BLaER1 treated with 17β-estradiol and CSF1 and Interleukin-3, amounts not matched to agents 10 nM and 100 nM (cell line): ENCODE results near the gene RHOF.

Experiments used
- H3K27ac ChIP-seq, 11 experiments: shearing (Covaris generic); formaldehyde crosslinking; 2 replicates each; pipeline ENCODE4 v1.8.1; 2022
- H3K27me3 ChIP-seq, 11 experiments: shearing (Covaris generic); formaldehyde crosslinking; 2 replicates each; pipeline ENCODE4 v1.8.1; 2022
- H3K36me3 ChIP-seq, 11 experiments: shearing (Covaris generic); formaldehyde crosslinking; 2 replicates each; pipeline ENCODE4 v1.8.1; 2022
- H3K4me1 ChIP-seq, 10 experiments: shearing (Covaris generic); formaldehyde crosslinking; 2 replicates each; pipeline ENCODE4 v1.8.1; 2022
- H3K4me2 ChIP-seq, 11 experiments: shearing (Covaris generic); formaldehyde crosslinking; 2 replicates each; pipeline ENCODE4 v1.8.1; 2022
- H3K4me3 ChIP-seq, 10 experiments: shearing (Covaris generic); formaldehyde crosslinking; 2 replicates each; pipeline ENCODE4 v1.8.1; 2022
- H3K9ac ChIP-seq, 11 experiments: shearing (Covaris generic); formaldehyde crosslinking; 2 replicates each; pipeline ENCODE4 v1.8.1; 2022
- H3K9me3 ChIP-seq, 11 experiments: shearing (Covaris generic); formaldehyde crosslinking; replicated peaks in 1 of 11; 2 replicates each; pipeline ENCODE4 v1.8.1; 2022
- H4K20me1 ChIP-seq, 11 experiments: shearing (Covaris generic); formaldehyde crosslinking; 2 replicates each; pipeline ENCODE4 v1.8.1; 2022
- Cebpa-rat ChIP-seq, 11 experiments: shearing (Covaris generic); IDR thresholded peaks; 2 replicates each; pipeline ENCODE4 v1.8.1; 2022

RHOF gene

GRCh38 chr12:121793440-121793837 lies at the start of gene RHOF:
RHOF (minus strand) TSS chr12:121793688; CDS start chr12:121793633, 55 bp downstream.
- peaks cover 83 to 100% (median 90%) of the 10 kb centered on the region in 10 experiments for H3K4me1 ChIP-seq
- H3K4me3 ChIP-seq, result peak within 1 kb of the TSS; percentile 72 to 93 (median 84)
- peak within 1 kb of the TSS; percentile 82 to 100 (median 95) for H3K4me2 ChIP-seq
- no peaks in the 10 kb centered on the region for H3K27me3 ChIP-seq
- peak within 1 kb of the TSS; percentile 67 to 99 (median 93) for H3K27ac ChIP-seq
- no peak for TF ChIP-seq Cebpa-rat (IDR thresholded peaks at IDR 0.05)
- no peaks in the 10 kb centered on the region for H3K9me3 ChIP-seq
- peak within 1 kb of the TSS; percentile 80 to 100 (median 88) for H3K9ac ChIP-seq
- peaks cover 12 to 33% (median 27%) of the 10 kb centered on the region in 11 experiments; a peak in 18 of 22 replicates for H3K36me3 ChIP-seq
- peaks cover 33 to 54% (median 40%) of the 10 kb centered on the region in 11 experiments for H4K20me1 ChIP-seq

DNA sequence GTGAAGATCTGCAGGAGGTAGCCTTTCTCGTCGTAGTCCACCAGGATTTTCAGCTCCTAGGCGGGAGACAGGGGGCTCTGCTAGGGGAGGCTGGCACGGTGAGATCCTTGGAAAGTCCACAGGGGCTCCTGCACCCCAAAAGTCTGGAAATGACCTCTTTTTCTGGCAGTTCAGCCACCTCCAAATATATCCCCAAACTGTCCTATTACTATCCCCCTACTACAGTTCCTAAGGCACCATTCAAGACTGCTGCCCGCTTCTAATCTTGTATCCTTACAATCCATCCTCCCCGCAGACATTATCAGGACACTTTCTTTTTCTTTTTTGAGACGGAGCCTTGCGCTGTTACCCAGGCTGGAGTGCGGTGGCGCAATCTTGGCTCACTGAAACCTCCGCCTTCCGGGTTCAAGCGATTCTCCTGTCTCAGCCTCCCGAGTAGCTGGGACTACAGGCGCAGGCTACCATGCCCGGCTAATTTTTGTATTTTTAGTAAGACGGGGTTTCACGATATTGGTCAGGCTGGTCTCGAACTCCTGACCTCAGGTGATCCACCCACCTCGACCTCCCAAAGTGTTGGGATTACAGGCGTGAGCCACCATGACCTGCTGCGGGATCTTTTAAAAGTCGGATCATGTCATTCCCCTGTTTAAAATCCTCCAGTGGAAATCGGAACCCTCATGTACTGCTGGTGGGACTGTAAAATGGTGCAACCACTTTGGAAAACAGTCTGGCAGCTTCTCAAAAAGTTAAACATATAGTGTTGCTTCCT lies 46.7 kb upstream of the RHOF start:
- H3K4me1 ChIP-seq, result peaks cover 6 to 16% (median 11%) of the 10 kb centered on the region in 10 experiments
- TF ChIP-seq Cebpa-rat (IDR thresholded peaks at IDR 0.05), result no peak
- H3K36me3 ChIP-seq, result no peaks in the 10 kb centered on the region
- H3K9me3 ChIP-seq, result no peaks in the 10 kb centered on the region
- H3K4me3 ChIP-seq, result peak overlapping the region; percentile 60 to 74 (median 66)
- peak overlapping the region in 10 of 11 experiments; percentile 1 to 76 (median 64); a peak in 17 of 22 replicates for H3K27ac ChIP-seq
- H3K4me2 ChIP-seq, result peak overlapping the region; percentile 84 to 99 (median 94)
- H3K27me3 ChIP-seq, result no peaks in the 10 kb centered on the region
- no peaks in the 10 kb centered on the region for H4K20me1 ChIP-seq
- H3K9ac ChIP-seq, result peak overlapping the region; percentile 69 to 81 (median 77)

- peak overlapping the region in 10 of 11 experiments; percentile 1 to 76 (median 64); a peak in 17 of 22 replicates for H3K27ac ChIP-seq
- peak overlapping the region; percentile 69 to 81 (median 77) for H3K9ac ChIP-seq
- H3K9me3 ChIP-seq, result no peaks in the 10 kb centered on the region
- H3K4me2 ChIP-seq, result peak overlapping the region; percentile 89 to 99 (median 94)
- peaks cover 6 to 16% (median 11%) of the 10 kb centered on the region in 10 experiments for H3K4me1 ChIP-seq
- H3K4me3 ChIP-seq, result peak overlapping the region; percentile 60 to 74 (median 66)
- no peaks in the 10 kb centered on the region for H3K36me3 ChIP-seq
- TF ChIP-seq Cebpa-rat (IDR thresholded peaks at IDR 0.05), result no peak
- no peaks in the 10 kb centered on the region for H3K27me3 ChIP-seq
- H4K20me1 ChIP-seq, result no peaks in the 10 kb centered on the region
These were observed 45.9 kb upstream of the RHOF start for GRCh38 chr12:121839106-121839992.

- Histone ChIP-seq H3K4me3 (no peak overlapping the region), H3K27me3 (no peaks in the 10 kb centered on the region), H3K36me3 (0 out of 22 replicates have a peak, but pooled peaks cover 0 to 7% (median 0%) of the 10 kb centered on the region in 11 experiments), H4K20me1 (no peaks in the 10 kb centered on the region; a peak in 1 of 22 replicates), H3K9ac (no peak overlapping the region), H3K27ac (no peak overlapping the region), H3K9me3 (no peaks in the 10 kb centered on the region), H3K4me1 (peaks cover 6 to 16% (median 11%) of the 10 kb centered on the region in 10 experiments), H3K4me2 (no peak overlapping the region)
- TF ChIP-seq Cebpa-rat (IDR thresholded peaks at IDR 0.05), result no peak
These were observed 44.6 kb upstream of the RHOF start for GRCh38 chr12:121838126-121838525.

GRCh38 chr12:121837680-121838079 lies 44.2 kb upstream of the RHOF start:
- H3K4me1 ChIP-seq, result peaks cover 6 to 16% (median 11%) of the 10 kb centered on the region in 10 experiments
- peaks cover 0 to 10% (median 2%) of the 10 kb centered on the region in 11 experiments; a peak in 7 of 22 replicates for H3K36me3 ChIP-seq
- H3K9ac ChIP-seq, result no peak overlapping the region
- no peaks in the 10 kb centered on the region for H3K9me3 ChIP-seq
- no peak overlapping the region for H3K4me2 ChIP-seq
- no peaks in the 10 kb centered on the region; a peak in 1 of 22 replicates for H4K20me1 ChIP-seq
- no peaks in the 10 kb centered on the region for H3K27me3 ChIP-seq
- no peak overlapping the region for H3K4me3 ChIP-seq
- H3K27ac ChIP-seq, result no peak overlapping the region
- TF ChIP-seq Cebpa-rat (IDR thresholded peaks at IDR 0.05), result no peak

DNA sequence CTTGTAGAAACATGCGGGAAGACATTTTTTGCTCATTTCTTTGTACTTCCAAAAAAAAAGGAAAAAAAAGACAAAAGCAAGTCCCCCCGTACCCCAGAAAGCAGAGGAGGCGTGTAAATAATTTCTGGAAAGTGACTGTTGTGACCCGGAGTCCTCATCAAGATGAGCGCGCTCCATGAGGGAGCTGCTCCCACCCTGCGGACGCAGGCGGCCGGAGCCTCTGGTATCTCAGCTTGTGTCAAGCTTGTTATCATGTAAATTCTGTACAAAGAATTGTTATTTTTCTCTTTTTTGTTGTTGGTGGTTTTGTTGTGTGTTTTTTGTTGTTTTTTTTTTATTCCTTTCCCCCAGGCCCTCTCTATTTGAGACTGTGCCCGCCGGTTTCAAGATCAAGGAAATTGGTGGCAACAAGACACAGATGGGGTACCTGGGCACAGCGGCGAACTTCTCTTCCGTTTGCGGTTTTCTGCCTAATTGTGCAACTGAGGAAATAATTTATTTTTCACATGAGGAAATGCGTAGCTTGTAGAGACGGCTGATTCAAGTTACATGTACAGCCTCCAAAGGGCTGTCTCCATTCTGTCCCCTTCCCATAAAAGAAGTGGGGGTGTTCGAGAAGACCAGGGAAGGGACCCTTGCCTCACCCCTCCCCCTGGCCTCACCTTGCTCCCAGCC lies 38.2 kb upstream of the RHOF start:
- Histone ChIP-seq H3K27me3 (no peaks in the 10 kb centered on the region), H3K27ac (no peak overlapping the region), H3K36me3 (peaks cover 59 to 70% (median 62%) of the 10 kb centered on the region in 11 experiments), H3K9ac (no peak overlapping the region; a peak in 1 of 22 replicates), H3K4me1 (no peaks in the 10 kb centered on the region), H3K4me3 (no peak overlapping the region), H4K20me1 (peaks cover 5 to 44% (median 27%) of the 10 kb centered on the region in 11 experiments; a peak in 18 of 22 replicates), H3K9me3 (no peaks in the 10 kb centered on the region), H3K4me2 (no peak overlapping the region)
- TF ChIP-seq Cebpa-rat (IDR thresholded peaks at IDR 0.05), result no peak

DNA sequence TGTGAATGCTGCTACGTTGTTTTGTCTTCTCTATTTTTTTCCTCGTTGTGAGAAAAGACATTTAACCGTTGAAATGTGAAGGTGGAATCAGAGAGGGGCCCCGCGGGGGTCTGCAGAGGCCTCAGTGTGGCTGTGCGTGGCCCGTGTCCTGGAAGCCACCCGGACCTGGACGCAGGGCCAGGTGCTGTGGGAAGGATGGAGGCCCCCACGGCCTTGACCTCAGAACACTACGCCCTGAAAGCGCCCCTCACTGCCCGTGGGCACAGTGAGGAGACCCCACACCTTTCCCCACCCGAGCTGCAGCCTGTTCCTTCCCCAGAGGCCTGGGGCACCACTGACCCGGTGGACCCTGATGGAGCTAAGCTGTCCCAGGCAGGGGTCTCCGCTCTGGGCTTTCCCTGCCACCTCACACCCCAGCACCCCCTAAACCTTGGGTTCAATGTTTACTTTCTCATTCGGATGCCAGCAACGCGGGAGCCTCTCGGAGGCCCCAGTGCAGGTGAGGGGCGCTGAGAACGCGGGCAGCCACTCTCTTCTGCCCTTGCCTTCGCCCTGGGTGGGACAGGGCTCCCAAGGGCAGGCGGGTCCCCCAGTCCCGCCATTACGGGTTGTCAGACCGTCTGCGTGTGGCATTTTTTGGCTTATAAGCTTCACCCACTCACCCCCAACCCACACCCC lies 37.2 kb upstream of the RHOF start:
- no peak for TF ChIP-seq Cebpa-rat (IDR thresholded peaks at IDR 0.05)
- H3K9ac ChIP-seq, result 0 out of 22 replicates have a peak overlapping the region, but pooled peaks of 1 of the 11 experiments have one; percentile 9
- no peaks in the 10 kb centered on the region for H3K4me1 ChIP-seq
- no peak overlapping the region for H3K4me3 ChIP-seq
- H4K20me1 ChIP-seq, result peaks cover 5 to 52% (median 32%) of the 10 kb centered on the region in 11 experiments; a peak in 18 of 22 replicates
- no peak overlapping the region for H3K4me2 ChIP-seq
- H3K36me3 ChIP-seq, result peaks cover 67 to 79% (median 69%) of the 10 kb centered on the region in 11 experiments
- no peaks in the 10 kb centered on the region for H3K9me3 ChIP-seq
- no peaks in the 10 kb centered on the region for H3K27me3 ChIP-seq
- no peak overlapping the region for H3K27ac ChIP-seq

DNA sequence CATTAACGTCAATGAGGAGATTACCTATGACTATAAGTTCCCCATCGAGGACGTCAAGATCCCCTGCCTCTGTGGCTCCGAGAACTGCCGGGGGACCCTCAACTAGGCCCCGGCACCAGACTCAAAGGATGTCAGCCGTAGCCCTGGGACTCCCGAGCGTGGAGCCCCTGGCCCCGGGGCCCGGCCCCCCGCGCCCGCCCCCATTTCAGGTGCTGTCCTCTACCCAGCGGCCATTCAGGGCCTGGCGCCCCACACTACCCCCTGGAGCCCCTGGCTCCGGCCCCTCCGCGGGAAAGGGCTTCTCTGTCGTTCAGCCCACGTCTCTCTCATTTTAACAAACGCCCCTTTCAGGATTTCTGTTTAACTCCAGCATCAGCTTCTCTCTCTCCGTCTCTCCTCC lies 36.6 kb upstream of the RHOF start:
- Histone ChIP-seq H3K27me3 (no peaks in the 10 kb centered on the region), H3K9ac (no peak overlapping the region), H3K4me1 (no peaks in the 10 kb centered on the region), H3K4me2 (no peak overlapping the region), H3K9me3 (no peaks in the 10 kb centered on the region), H3K4me3 (no peak overlapping the region), H4K20me1 (peaks cover 5 to 54% (median 32%) of the 10 kb centered on the region in 11 experiments; a peak in 18 of 22 replicates), H3K27ac (no peak overlapping the region), H3K36me3 (peaks cover 67 to 85% (median 74%) of the 10 kb centered on the region in 11 experiments)
- no peak for TF ChIP-seq Cebpa-rat (IDR thresholded peaks at IDR 0.05)
